Peyer's patch (tissue), 4 donors: ENCODE results near the gene SHANK1.

Experiments used
- CTCF ChIP-seq, 6 experiments: fragments of 450-650 bp in 4 of 6; fragments of 200-600 bp in 2 of 6; sonication (generic) in 1 of 6; IDR thresholded peaks; one replicate each; pipeline ENCODE4 v1.5.1; 2017 to 2019; ENCODE audit warnings: antibody characterized with exemption in 6 of 6, mild to moderate bottlenecking in 3 of 6, moderate library complexity in 1 of 6
- POLR2A ChIP-seq, 2 donors: fragments of 450-650 bp; IDR thresholded peaks; one replicate each; pipeline ENCODE4 v1.5.1; 2017; ENCODE audit warnings: antibody characterized with exemption in 2 of 2, mild to moderate bottlenecking in 2 of 2, moderate library complexity in 2 of 2

- no peak for TF ChIP-seq POLR2A (IDR thresholded peaks at IDR 0.05)
- no peak for TF ChIP-seq CTCF (IDR thresholded peaks at IDR 0.05)
Measured at GRCh38 chr19:50659318-50660087, 60.1 kb downstream of the SHANK1 start.
